Measurements from ENCODE around the gene SSH2. TPM values are rescaled to one million over a fixed set of nuclear protein-coding genes. Genes with fewer than 3 reads are reported as not detected.

Gene SSH2
- total and polyA plus RNA-seq, 9 donors = 4.2 to 13.0 (median 11.8) TPM

DNA sequence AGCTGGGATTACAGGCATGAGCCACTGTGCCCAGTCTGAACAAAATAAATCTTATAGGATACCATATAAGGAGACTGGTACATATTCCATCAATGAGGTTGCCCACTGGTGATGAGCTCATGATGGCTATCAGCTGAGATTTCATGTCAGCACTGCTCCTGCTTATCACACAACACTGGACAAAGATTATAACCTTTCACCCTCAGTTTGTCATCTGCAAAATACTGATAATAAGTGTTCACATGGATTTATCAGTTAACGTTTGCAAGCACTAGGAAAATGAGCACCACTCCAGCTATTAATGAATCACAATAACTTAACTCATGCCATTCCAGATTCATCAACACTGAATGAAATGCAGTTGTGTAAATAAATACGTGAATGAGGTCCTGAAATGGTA is 83.7 kb downstream of the SSH2 start:
- intact Hi-C loops (cut with DNase I) = no loop called here
- WGBS, 3 donors = 75 to 80% (median 78%) methylated on average over 2 of the region's 2 CpGs

GRCh38 chr17:29844339-29845048 is 85.5 kb downstream of the SSH2 start:
- no peaks in the 10 kb centered on the region for H3K4me1 ChIP-seq (ENCODE audit: insufficient read depth)
- TF ChIP-seq CTCF (IDR thresholded peaks at IDR 0.05) (no peak), EP300 (IDR thresholded peaks at IDR 0.05) (no peak), POLR2A (IDR thresholded peaks at IDR 0.05) (no peak)
- H3K27me3 ChIP-seq = no peaks in the 10 kb centered on the region
- no peaks in the 10 kb centered on the region for H3K9me3 ChIP-seq
- no peak overlapping the region for H3K27ac ChIP-seq
- H3K4me3 ChIP-seq = no peak overlapping the region
- no peak for DNase-seq
- no peaks in the 10 kb centered on the region for H3K36me3 ChIP-seq
- intact Hi-C loops (cut with DNase I) = no loop called here
- WGBS, 3 donors = 47 to 60% (median 49%) methylated on average over 1 of the region's 1 CpG

More for the DNA sequence above, 83.7 kb downstream of the SSH2 start:
- no peak for DNase-seq
- Histone ChIP-seq H3K4me1 (ENCODE audit: insufficient read depth) (no peaks in the 10 kb centered on the region), H3K27me3 (no peaks in the 10 kb centered on the region), H3K4me3 (no peak overlapping the region), H3K9me3 (no peaks in the 10 kb centered on the region), H3K27ac (no peak overlapping the region), H3K36me3 (no peaks in the 10 kb centered on the region)
- no peak for TF ChIP-seq POLR2A (IDR thresholded peaks at IDR 0.05)
- no peak for TF ChIP-seq EP300 (IDR thresholded peaks at IDR 0.05)
- no peak for TF ChIP-seq CTCF (IDR thresholded peaks at IDR 0.05)

DNA sequence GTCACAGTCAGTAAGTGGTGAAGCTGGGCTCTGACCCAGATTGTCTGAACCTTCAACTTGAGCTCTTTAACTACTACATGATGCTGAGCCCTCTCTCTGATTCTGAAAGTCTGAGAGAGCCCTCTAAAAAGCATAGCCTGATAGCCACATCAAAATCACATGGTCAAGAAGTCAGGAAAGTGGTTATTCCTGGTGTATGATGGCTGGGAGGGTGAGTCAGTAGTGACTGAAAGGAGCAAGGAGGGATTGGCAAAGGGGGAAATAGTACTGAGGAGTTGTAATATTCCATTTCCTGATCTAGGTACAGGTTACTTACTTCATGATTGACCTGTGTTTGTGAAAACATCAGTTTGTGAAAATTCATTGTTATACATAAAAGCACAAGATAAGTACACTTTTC is 89.1 kb downstream of the SSH2 start:
- DNase-seq = no peak
- TF ChIP-seq EP300 (IDR thresholded peaks at IDR 0.05) (no peak), CTCF (IDR thresholded peaks at IDR 0.05) (no peak), POLR2A (IDR thresholded peaks at IDR 0.05) (no peak)
- no peak overlapping the region for H3K4me3 ChIP-seq
- no peaks in the 10 kb centered on the region for H3K9me3 ChIP-seq
- H3K36me3 ChIP-seq = no peaks in the 10 kb centered on the region
- H3K27me3 ChIP-seq = no peaks in the 10 kb centered on the region
- H3K4me1 ChIP-seq (ENCODE audit: insufficient read depth) = no peaks in the 10 kb centered on the region
- H3K27ac ChIP-seq = no peak overlapping the region
- intact Hi-C loops (cut with DNase I) = no loop called here

DNA sequence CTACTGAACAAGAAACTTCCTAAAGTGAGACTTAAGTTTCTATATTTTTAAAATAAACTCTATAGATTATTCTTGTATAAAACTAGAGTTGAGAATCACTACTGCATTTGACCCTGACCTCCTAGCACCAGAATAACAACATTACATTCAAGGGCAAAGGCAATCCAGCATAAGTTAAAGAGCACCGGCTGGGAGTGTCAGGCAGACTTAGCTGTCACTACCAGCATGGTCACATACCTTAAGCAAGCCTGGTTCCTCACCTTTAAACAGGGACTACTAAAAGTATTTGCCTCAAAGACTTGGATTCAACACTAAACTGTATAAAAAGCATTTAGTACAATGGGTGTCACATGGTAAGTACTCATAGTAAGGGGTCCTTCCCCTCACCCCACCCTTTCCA is 90.4 kb downstream of the SSH2 start:
- WGBS, 3 donors = 69 to 89% (median 78%) methylated on average over 1 of the region's 1 CpG
- DNase-seq = no peak
- H3K4me3 ChIP-seq = no peak overlapping the region
- H3K4me1 ChIP-seq (ENCODE audit: insufficient read depth) = no peaks in the 10 kb centered on the region
- no peaks in the 10 kb centered on the region for H3K27me3 ChIP-seq
- no peak overlapping the region for H3K27ac ChIP-seq
- H3K36me3 ChIP-seq = no peaks in the 10 kb centered on the region
- TF ChIP-seq CTCF (IDR thresholded peaks at IDR 0.05) (no peak), POLR2A (IDR thresholded peaks at IDR 0.05) (no peak), EP300 (IDR thresholded peaks at IDR 0.05) (no peak)
- H3K9me3 ChIP-seq = no peaks in the 10 kb centered on the region
- intact Hi-C loops (cut with DNase I) = no loop called here

Data from ovary (tissue), 9 donors.